AG09309 (cell line): Measurements from ENCODE around the gene FAM90A1.
A peak's percentile ranks its signal among the peaks of the same experiment; 100 is the strongest.
"Not testable (repeated sequence)": the region's sequence is repeated elsewhere in the genome, so short reads cannot be mapped to it uniquely, and the experiment has no call there.

ENCODE experiments used
- DNase-seq: peaks from one replicate; pipeline ENCODE4 v3.0.0-alpha.2; 2010; ENCODE audit warnings: low read depth
- H3K4me3 ChIP-seq: 2 replicates; pipeline ENCODE4 v1.5.1; 2011; ENCODE audit warnings: mild to moderate bottlenecking, low read depth, low read length, moderate library complexity; ENCODE audit not compliant: control insufficient read depth
- CTCF ChIP-seq: IDR thresholded peaks from 2 replicates; pipeline ENCODE4 v1.5.1; 2011; ENCODE audit warnings: mild to moderate bottlenecking, low read depth, low read length, inconsistent platforms; ENCODE audit not compliant: insufficient read depth, control insufficient read depth; ENCODE audit errors: missing control alignments

The FAM90A1 gene

GRCh38 chr12:8218711-8219382, 8.6 kb downstream of the FAM90A1 start:
- not testable (repeated sequence) for DNase-seq, H3K4me3 ChIP-seq

GRCh38 chr12:8197685-8198308, 29.6 kb downstream of the FAM90A1 start:
- DNase-seq: peak; percentile 75
- not testable (repeated sequence) for H3K4me3 ChIP-seq

GRCh38 chr12:8188088-8188487, 39.3 kb downstream of the FAM90A1 start:
- H3K4me3 ChIP-seq: not testable (repeated sequence)

GRCh38 chr12:8184206-8184605, 43.2 kb downstream of the FAM90A1 start:
- not testable (repeated sequence) for DNase-seq

More at GRCh38 chr12:8188088-8188487, 39.3 kb downstream of the FAM90A1 start:
- not testable (repeated sequence) for DNase-seq

GRCh38 chr12:8183346-8183745, 44.1 kb downstream of the FAM90A1 start:
- DNase-seq, H3K4me3 ChIP-seq: not testable (repeated sequence)

More at GRCh38 chr12:8184206-8184605, 43.2 kb downstream of the FAM90A1 start:
- H3K4me3 ChIP-seq: not testable (repeated sequence)

GRCh38 chr12:8182923-8183322, 44.5 kb downstream of the FAM90A1 start:
- DNase-seq, H3K4me3 ChIP-seq: not testable (repeated sequence)

GRCh38 chr12:8181271-8181670, 46.1 kb downstream of the FAM90A1 start:
- not testable (repeated sequence) for H3K4me3 ChIP-seq, DNase-seq

- TF ChIP-seq CTCF: peak; percentile 68
- peak overlapping the region; percentile 62 for H3K4me3 ChIP-seq
- peak; percentile 46 for DNase-seq
These were observed 47.3 kb downstream of the FAM90A1 start for GRCh38 chr12:8179989-8180585.

GRCh38 chr12:8172911-8173310, 54.5 kb downstream of the FAM90A1 start:
- H3K4me3 ChIP-seq, DNase-seq: not testable (repeated sequence)
